EH (cell line): ENCODE data around the gene KLHL28.

Source experiments
- DNase-seq: peaks from one replicate; pipeline ENCODE4 v3.0.0-alpha.2; 2015; ENCODE audit warnings: low read depth

KLHL28 gene

DNA sequence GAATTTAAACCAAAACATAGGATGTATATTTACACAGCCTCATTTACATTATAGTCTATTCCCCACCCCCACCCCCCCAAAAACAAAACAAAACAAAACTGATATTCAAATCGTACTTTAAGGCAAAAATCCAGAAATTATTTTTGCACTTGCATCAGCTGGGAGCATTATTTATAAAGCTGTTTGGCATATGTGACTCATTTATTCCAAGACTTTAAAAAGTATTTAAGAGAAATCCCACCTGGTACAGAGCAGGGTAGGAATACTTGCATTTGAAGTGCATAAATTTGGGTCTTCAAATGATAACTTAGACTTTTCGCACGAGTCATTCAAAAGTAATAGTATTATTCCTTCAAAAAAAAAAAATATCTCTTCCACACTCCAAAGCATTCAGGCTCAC lies 1.1 kb downstream of the KLHL28 start:
- DNase-seq = no peak

DNA sequence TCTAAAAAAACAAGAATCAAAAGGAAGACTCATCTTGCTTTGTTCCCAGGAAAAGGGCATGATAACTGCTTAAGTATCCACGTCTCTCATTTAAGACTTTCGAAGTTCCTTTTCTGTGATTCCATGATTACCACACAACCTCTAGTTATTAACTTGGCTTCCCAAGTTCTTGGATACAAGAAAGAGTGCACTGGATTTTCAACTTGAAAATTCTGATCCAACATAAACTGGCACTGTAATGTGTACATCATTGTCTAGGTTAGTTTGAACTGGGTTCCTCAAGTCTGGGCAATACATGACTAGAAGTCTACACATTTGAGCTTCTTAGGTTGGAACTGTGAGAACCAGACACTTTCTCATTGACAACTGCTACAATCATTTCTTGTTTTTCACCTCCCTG lies 1.6 kb downstream of the KLHL28 start:
- peak; percentile 17 for DNase-seq

- DNase-seq = no peak
These were observed 2.2 kb downstream of the KLHL28 start for GRCh38 chr14:44959538-44959937.

DNA sequence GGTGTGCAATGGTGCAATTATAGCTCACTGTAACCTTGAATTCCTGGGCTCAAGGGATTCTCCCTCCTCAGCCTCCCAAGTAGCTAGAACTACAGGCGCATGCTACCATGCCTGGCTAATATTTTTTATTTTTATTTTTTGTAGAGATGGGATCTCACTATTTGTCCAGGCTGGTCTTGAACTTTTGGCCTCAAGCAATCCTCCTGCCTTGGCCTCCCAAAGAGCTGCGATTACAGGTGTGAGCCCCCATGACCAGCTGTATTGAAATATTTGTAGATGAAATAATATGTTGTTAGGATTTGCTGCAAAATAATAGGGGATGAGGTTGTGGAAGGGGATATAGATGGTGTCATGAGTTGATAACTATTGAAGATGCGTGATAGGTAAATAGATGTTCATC lies 4.9 kb downstream of the KLHL28 start:
- DNase-seq = no peak

- no peak for DNase-seq
These were observed 6.2 kb downstream of the KLHL28 start for GRCh38 chr14:44955528-44955927.

DNA sequence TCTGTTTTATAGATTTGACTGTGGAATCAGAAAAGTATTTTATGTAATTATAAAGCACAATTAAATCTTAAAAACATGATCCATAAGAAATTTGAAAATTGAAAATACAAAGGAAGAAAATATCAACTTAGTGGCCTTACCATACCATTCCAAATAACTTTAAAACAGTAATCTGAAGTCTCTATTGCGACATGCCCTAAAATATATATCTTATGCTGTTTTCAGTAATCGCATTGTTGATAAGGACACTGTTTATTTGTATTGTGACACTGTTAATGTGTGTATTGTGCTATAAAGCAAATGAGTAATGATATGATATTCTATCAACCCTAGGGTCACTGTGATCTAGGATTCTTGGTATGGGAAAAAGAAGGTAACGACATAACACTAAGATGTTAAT lies 7.0 kb downstream of the KLHL28 start:
- no peak for DNase-seq

DNA sequence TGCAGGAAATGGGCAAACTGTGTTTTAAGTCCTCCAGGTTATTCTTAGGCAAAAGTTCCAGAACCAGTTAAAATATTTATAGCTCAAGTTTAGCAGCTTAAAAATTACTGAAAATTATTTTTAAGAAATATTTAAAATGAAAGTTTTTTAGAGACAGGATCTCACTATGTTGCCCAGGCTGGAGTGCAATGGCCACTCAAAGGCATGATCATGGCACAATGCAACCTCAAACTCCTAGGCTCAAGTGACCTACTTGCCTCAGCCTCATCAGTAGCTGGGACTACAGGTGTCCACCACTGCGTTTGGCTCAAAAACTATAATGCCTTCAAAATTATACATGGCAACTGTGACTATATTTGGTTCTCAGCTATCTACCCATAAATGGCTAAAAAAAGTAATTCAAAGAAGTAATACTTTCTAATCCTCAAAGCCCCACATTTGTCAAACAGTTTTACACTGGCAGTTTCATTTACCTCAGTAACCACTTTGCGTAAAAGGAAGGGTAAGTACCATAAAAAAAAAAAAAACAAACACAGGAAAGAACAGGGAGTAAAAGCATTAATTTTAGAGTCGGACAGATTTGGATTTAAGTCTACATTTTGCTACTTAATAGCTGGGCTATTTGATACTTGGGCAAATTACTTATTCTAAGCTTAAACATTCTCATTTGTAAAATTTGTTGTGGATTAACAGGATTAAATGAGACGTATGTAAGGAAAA lies 9.2 kb downstream of the KLHL28 start:
- no peak for DNase-seq

DNA sequence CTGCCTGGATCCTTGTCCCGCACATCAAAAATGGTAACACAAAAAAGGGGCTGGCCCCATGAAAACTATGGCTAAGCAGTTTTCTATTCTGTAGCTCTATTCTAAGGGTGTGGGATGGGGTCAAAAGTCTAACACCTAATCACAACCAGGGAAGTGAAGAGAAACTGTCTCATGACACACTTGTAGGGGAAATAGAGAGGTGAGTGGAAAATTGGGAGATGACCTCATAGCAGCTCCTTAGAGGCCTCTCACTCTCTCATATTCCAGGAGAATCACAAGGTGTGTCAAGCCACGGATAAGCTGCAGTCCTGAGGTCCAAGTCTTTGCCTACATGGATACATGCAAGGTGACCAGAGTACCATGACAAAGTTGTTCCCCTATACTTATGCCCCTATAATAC lies 10.7 kb downstream of the KLHL28 start:
- DNase-seq = no peak

DNA sequence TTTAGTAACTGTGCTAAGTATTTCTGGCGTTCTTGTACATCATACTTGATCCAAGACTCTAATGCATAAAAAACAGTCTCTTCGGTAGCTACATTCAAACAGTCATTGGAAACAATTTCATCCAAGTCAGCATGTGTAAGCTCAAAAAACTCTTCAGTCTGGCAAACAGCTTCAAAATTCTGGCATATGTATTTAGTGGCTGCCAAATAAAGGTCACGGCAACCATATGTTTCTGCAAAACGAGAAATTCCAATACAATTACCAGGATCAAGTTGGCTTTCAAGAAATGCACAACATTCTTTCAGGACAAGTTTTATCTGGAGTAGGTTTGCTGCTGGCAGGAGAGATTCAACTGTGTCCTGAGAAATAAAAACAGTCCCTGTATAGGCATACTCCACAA lies 16.5 kb downstream of the KLHL28 start:
- DNase-seq = peak; percentile 72

DNA sequence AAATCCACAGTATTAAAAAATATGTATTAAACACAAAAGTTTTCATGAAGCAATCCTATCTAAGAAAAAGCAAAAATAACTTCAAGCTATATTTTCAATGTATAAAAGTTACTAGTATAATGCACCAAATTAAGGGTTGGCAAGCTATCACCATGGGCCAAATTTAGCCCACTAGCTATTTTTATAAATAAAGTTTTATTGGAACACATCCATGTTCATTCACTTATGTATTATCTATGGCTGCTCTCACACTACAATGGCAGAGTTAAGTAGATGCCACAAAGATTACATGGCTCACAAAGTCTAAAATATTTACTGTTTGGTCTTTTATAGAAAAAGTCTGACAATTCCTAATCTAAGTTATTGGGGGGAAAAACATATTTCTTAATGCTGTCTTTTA lies 17.6 kb downstream of the KLHL28 start:
- no peak for DNase-seq

DNA sequence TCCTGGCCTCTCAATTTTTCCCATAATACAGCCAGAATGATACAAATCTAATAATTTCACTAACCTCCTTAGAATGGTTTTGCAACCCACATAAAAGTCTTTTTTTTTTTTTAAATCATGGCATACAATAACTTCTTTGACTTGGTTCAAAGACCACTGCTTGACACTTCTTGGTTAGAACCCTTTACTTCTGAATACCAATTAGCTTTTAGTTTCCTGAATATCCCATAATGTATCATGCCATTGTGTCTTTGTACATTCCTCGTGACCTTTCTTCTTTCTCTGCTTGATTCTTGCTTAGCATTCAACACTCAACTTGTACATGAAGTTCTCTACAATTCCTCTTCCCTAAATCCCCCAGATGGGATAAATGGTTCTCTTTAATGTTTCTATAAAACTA lies 19.3 kb downstream of the KLHL28 start:
- DNase-seq = no peak

- DNase-seq = peak; percentile 35
These were observed 20.2 kb downstream of the KLHL28 start for GRCh38 chr14:44941591-44941990.

DNA sequence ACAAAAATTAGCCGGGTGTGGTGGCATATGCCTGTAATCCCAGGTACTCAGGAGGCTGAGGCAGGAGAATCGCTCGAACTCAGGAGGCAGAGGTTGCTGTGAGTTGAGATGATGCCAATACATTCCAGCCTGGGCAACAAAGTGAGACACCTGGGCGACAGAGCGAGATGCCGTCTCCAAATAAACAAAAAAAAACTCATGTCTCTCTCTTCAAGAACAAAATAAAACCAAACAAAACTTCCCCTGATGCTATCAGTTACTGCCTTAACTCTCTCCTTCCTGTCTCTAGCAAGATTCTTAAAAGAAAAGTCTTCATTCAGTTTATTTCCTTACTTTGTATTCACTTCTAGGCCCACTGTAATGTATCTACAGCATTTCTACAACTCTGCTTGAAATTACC lies 20.8 kb downstream of the KLHL28 start:
- no peak for DNase-seq

- DNase-seq = no peak
These were observed 21.5 kb downstream of the KLHL28 start for GRCh38 chr14:44940211-44940610.

GRCh38 chr14:44937547-44937946 lies 24.2 kb downstream of the KLHL28 start:
- no peak for DNase-seq

DNA sequence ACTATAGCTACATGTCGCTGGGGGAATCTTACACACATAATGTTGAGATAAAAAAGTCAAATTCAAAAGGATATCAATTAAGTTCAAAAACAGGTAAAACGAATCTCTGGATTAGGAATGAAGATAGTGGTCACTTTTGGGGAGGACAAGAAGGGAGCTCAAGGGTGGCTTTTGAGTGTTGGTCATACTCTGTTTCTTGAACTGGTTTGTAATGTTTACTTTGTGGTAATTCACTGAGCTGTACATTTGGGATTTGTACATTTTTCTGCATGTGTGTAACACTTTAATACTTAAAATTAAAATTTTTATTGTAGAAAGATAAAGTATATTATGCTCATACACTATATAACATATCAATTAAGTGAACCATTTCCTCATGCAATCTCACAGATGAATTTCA lies 26.6 kb downstream of the KLHL28 start:
- no peak for DNase-seq

DNA sequence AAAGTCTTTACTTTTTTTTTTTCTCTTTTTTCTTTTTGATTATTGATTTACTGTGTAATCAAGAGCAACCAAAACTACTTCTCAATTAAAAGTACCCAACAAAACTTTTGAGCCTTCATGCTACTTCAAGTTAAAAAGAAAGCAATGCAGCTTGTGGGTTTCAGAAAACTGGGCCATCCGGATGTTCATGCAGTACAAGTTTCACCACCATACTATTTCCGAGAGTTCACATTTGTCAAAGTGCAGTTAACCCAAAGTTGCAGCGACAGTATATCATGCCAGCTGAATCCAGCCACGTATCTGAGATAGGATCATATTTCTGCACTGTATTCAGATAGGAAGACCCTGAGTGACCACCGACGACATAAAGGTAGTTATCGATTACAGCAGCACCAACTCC lies 33.0 kb downstream of the KLHL28 start:
- DNase-seq = no peak

DNA sequence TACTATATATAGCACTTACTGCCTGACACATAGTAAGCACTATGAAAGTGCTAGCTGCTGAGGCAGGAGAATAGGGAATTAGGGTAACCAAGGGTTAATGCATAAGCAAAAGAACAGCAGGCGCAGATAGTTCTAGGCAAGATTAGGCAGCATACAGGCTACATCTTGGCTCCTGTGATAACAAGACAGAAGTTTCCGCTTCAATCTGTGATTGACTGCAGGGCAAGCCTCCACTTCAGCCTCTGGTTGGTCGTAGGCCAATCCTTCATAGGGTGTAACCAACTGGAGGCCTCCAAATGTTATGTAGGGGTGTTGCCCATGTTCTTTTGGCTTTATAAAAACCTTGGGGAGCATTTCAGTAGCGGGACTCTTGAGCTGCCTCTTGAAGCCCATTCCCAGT lies 46.9 kb downstream of the KLHL28 start:
- peak; percentile 12 for DNase-seq

GRCh38 chr14:44912041-44912869 lies 49.5 kb downstream of the KLHL28 start:
- no peak for DNase-seq

GRCh38 chr14:44910821-44911220 lies 50.9 kb downstream of the KLHL28 start:
- DNase-seq = no peak

DNA sequence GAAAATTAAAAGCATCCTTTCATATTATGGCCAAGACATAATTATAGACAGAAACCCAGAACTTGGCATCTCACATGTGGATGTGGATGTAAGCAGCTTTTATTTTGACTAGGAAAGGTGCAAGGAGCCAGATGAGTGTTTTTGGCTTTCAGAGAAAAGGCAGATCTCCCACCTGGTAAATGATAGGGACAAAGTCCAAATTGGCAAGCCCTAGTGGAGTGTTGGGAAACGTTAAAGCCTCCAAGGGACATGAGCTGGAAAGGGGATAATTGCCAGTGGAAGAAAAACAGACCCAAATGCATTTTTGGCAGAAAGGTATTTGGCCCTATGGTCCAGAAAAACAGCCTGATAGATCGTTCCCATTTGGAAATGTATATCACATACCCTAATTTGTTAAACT lies 60.1 kb downstream of the KLHL28 start:
- no peak for DNase-seq

DNA sequence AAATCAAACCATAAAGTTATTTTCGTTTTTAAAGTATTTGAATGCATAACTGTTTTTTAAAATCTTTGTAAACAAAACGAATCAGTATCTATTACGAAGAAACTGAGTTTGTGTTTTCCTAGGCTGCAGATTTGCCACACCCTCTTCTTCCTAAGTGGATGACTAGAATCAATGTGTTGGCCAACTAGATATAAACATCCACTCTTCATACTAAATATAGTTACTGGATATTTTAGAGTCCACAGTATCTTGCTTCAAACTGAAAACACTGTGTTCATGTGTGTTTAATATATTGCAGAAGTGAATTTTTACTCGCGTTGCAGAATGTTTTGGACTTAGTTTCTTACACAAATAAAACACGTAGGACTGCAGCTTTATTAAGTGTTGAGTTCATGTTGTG lies 63.2 kb downstream of the KLHL28 start:
- peak; percentile 42 for DNase-seq

- DNase-seq = no peak
These were observed 63.9 kb downstream of the KLHL28 start for GRCh38 chr14:44897845-44898151.
